ENCODE results near the gene UBTD2. TPM values are rescaled to one million over a fixed set of nuclear protein-coding genes. Genes with fewer than 3 reads are reported as not detected.
A peak's percentile ranks its signal among the peaks of the same experiment; 100 is the strongest.
"Not testable (repeated sequence)": the region's sequence is repeated elsewhere in the genome, so short reads cannot be mapped to it uniquely, and the experiment has no call there.

UBTD2 gene
- total and polyA plus RNA-seq, 12 donors = 7.5 to 11.3 (median 8.9) TPM

- H3K9me3 ChIP-seq = no peaks in the 10 kb centered on the region
- peaks cover 0 to 3% (median 0%) of the 10 kb centered on the region in 7 donors for H3K27me3 ChIP-seq
- peaks cover 0 to 9% (median 4%) of the 10 kb centered on the region in 9 donors for H3K4me1 ChIP-seq
- no peak overlapping the region for H3K27ac ChIP-seq
- no peaks in the 10 kb centered on the region for H3K36me3 ChIP-seq
- TF ChIP-seq CTCF (IDR thresholded peaks at IDR 0.05) = peak; percentile 69 to 91 (median 83)
- DNase-seq (peak; percentile 44 to 58), ATAC-seq (peak; percentile 92 to 98 (median 94))
- no peak overlapping the region for H3K4me3 ChIP-seq
- WGBS, 2 donors = 46 to 54% methylated on average over 5 of the region's 5 CpGs
- intact Hi-C loops (cut with DNase I) = loop anchor here in 8 of 10 donors (5.0 to 10.0 kb wide), 6 partner anchors 98 to 381 kb away; partner anchors contain the start of gene EFCAB9 (in 2 of the 8)
Observed at GRCh38 chr5:172293054-172293744, 9.6 kb upstream of the UBTD2 start.

GRCh38 chr5:172291837-172292236 lies 8.3 kb upstream of the UBTD2 start:
- DNase-seq, H3K4me1 ChIP-seq, H3K9me3 ChIP-seq, ATAC-seq, H3K36me3 ChIP-seq, H3K4me3 ChIP-seq, H3K27me3 ChIP-seq, H3K27ac ChIP-seq: not testable (repeated sequence)
- intact Hi-C loops (cut with DNase I) = loop anchor here in 8 of 10 donors (5.0 to 10.0 kb wide), 6 partner anchors 97 to 380 kb away; partner anchors contain the start of gene EFCAB9 (in 2 of the 8)
- WGBS, 2 donors = 88 to 91% methylated on average over 5 of the region's 5 CpGs

- Histone ChIP-seq H3K4me1 (peaks cover 0 to 20% (median 5%) of the 10 kb centered on the region in 9 donors), H3K4me3 (no peak overlapping the region), H3K36me3 (no peaks in the 10 kb centered on the region), H3K27ac (no peak overlapping the region), H3K27me3 (no peaks in the 10 kb centered on the region), H3K9me3 (no peaks in the 10 kb centered on the region)
- WGBS, 2 donors = 96 to 99% methylated on average over 4 of the region's 4 CpGs
- no peak for TF ChIP-seq CTCF (IDR thresholded peaks at IDR 0.05)
- DNase-seq (no peak), ATAC-seq (no peak)
- intact Hi-C loops (cut with DNase I) = loop anchor here in 5 of 10 donors (2.0 to 10.0 kb wide), 6 partner anchors 74 to 181 kb away; partner anchors contain the start of genes EFCAB9 (in 1 of the 5), SH3PXD2B (in 1 of the 5) and STK10 (in 1 of the 5)
Observed at GRCh38 chr5:172288465-172288864, 4.9 kb upstream of the UBTD2 start.

GRCh38 chr5:172287140-172287539 lies 3.6 kb upstream of the UBTD2 start:
- H3K4me3 ChIP-seq, H3K27ac ChIP-seq, ATAC-seq, H3K9me3 ChIP-seq, DNase-seq, H3K36me3 ChIP-seq, H3K27me3 ChIP-seq: not testable (repeated sequence)
- peaks cover 0 to 21% (median 11%) of the 10 kb centered on the region in 9 donors for H3K4me1 ChIP-seq
- intact Hi-C loops (cut with DNase I) = loop anchor here in 4 of 10 donors (5.0 to 10.0 kb wide), 5 partner anchors 72 to 180 kb away; partner anchors contain the start of genes EFCAB9 (in 1 of the 4), SH3PXD2B (in 1 of the 4) and STK10 (in 1 of the 4)
- WGBS, 2 donors = 96 to 100% methylated on average over 3 of the region's 3 CpGs

- no peaks in the 10 kb centered on the region for H3K36me3 ChIP-seq
- ATAC-seq (no peak), DNase-seq (no peak)
- H3K27ac ChIP-seq = peak overlapping the region in 4 of 10 donors; percentile 14 to 94 (median 22)
- 59 to 61% methylated on average over 15 of the region's 15 CpGs for WGBS, 2 donors
- no peaks in the 10 kb centered on the region for H3K27me3 ChIP-seq
- peak overlapping the region in 4 of 10 donors; percentile 84 to 96 (median 94) for H3K4me3 ChIP-seq
- H3K9me3 ChIP-seq = no peaks in the 10 kb centered on the region
- no peak for TF ChIP-seq CTCF (IDR thresholded peaks at IDR 0.05)
- H3K4me1 ChIP-seq = peaks cover 0 to 37% (median 24%) of the 10 kb centered on the region in 9 donors
- intact Hi-C loops (cut with DNase I) = loop anchor here in 4 of 10 donors (5.0 to 10.0 kb wide), 5 partner anchors 71 to 178 kb away; partner anchors contain the start of genes EFCAB9 (in 1 of the 4), SH3PXD2B (in 1 of the 4) and STK10 (in 1 of the 4)
Observed at GRCh38 chr5:172285226-172286143, 1.9 kb upstream of the UBTD2 start.
